Vagina (tissue), 2 donors: ENCODE measurements around the gene SIPA1. TPM values are rescaled to one million over a fixed set of nuclear protein-coding genes. Genes with fewer than 3 reads are reported as not detected.

ENCODE experiments used
- DNase-seq, 2 donors: peaks; one replicate each; pipeline ENCODE4 v3.0.0-alpha.2; 2017; ENCODE audit errors: extremely low spot score in 2 of 2
- H3K27ac ChIP-seq: fragments of 200-600 bp; sonication (generic); one replicate; pipeline ENCODE4 v1.5.1; 2019
- H3K27me3 ChIP-seq: fragments of 200-600 bp; sonication (generic); one replicate; pipeline ENCODE4 v1.5.1; 2019
- H3K36me3 ChIP-seq, 2 donors: fragments of 200-600 bp; sonication (generic); one replicate each; pipeline ENCODE4 v1.5.1; 2017 to 2019
- H3K4me1 ChIP-seq: fragments of 200-600 bp; sonication (generic); one replicate; pipeline ENCODE4 v1.5.1; 2019
- H3K4me3 ChIP-seq, 2 donors: fragments of 200-600 bp; sonication (generic); 1 replicate in 1 of 2; 2 replicates in 1 of 2; pipeline ENCODE4 v1.5.1; 2016 to 2019
- H3K9me3 ChIP-seq: fragments of 200-600 bp; sonication (generic); one replicate; pipeline ENCODE4 v1.5.1; 2019
- CTCF ChIP-seq, 3 experiments: fragments of 450-650 bp in 2 of 3; fragments of 200-600 bp in 1 of 3; sonication (generic) in 1 of 3; IDR thresholded peaks; one replicate each; pipeline ENCODE4 v1.5.1; 2017 to 2019; ENCODE audit warnings: antibody characterized with exemption in 3 of 3, mild to moderate bottlenecking in 2 of 3, moderate library complexity in 2 of 3
- POLR2A ChIP-seq, 2 donors: fragments of 450-650 bp; IDR thresholded peaks; one replicate each; pipeline ENCODE4 v1.6.1; 2017; ENCODE audit warnings: antibody characterized with exemption in 2 of 2, mild to moderate bottlenecking in 2 of 2, moderate library complexity in 2 of 2
- POLR2AphosphoS5 ChIP-seq, 2 donors: sonication (generic); formaldehyde crosslinking; IDR thresholded peaks; one replicate each; pipeline ENCODE4 v1.9.0; 2017; ENCODE audit warnings: antibody characterized with exemption in 2 of 2, mild to moderate bottlenecking in 2 of 2, low read depth in 1 of 2; ENCODE audit not compliant: insufficient read depth in 1 of 2
- intact Hi-C: fragments of 100-400 bp; cut with DNase I; formaldehyde crosslinking; loops from one replicate; pipeline ENCODE4 v1.15.1; 2023
- total RNA-seq: library from RNA; depleted of rRNA; stranded (reverse); fragments of >200 nt; gene quantifications from one replicate; pipeline ENCODE4 v1.2.3, GENCODE V29; 2016

SIPA1 gene
- total RNA-seq, 1 donor from 2014 or later = 63.3 TPM

GRCh38 chr11:65695459-65696241 is 57.7 kb downstream of the SIPA1 start:
- no peak for DNase-seq
- Histone ChIP-seq H3K36me3 (no peaks in the 10 kb centered on the region), H3K4me1 (no peaks in the 10 kb centered on the region), H3K27me3 (no peaks in the 10 kb centered on the region), H3K4me3 (no peak overlapping the region), H3K27ac (no peak overlapping the region), H3K9me3 (no peaks in the 10 kb centered on the region)
- intact Hi-C loops = no loop called here
- TF ChIP-seq POLR2AphosphoS5 (IDR thresholded peaks at IDR 0.05; ENCODE audit: insufficient read depth in 1 of 2, low read depth in 1 of 2) = no peak
- no peak for TF ChIP-seq POLR2A (IDR thresholded peaks at IDR 0.05)
- TF ChIP-seq CTCF (IDR thresholded peaks at IDR 0.05) = no peak

- no peaks in the 10 kb centered on the region for H3K36me3 ChIP-seq
- no peak for TF ChIP-seq POLR2A (IDR thresholded peaks at IDR 0.05)
- no peak for TF ChIP-seq POLR2AphosphoS5 (IDR thresholded peaks at IDR 0.05; ENCODE audit: insufficient read depth in 1 of 2, low read depth in 1 of 2)
- no peak for TF ChIP-seq CTCF (IDR thresholded peaks at IDR 0.05)
- no peaks in the 10 kb centered on the region for H3K4me1 ChIP-seq
- DNase-seq = no peak
- H3K27ac ChIP-seq = no peak overlapping the region
- H3K9me3 ChIP-seq = no peaks in the 10 kb centered on the region
- H3K4me3 ChIP-seq = no peak overlapping the region
- no peaks in the 10 kb centered on the region for H3K27me3 ChIP-seq
- intact Hi-C loops = no loop called here
These were observed 59.1 kb downstream of the SIPA1 start for GRCh38 chr11:65696802-65697552.

- TF ChIP-seq POLR2A (IDR thresholded peaks at IDR 0.05) (no peak), CTCF (IDR thresholded peaks at IDR 0.05) (no peak), POLR2AphosphoS5 (IDR thresholded peaks at IDR 0.05; ENCODE audit: insufficient read depth in 1 of 2, low read depth in 1 of 2) (no peak)
- Histone ChIP-seq H3K36me3 (no peaks in the 10 kb centered on the region), H3K9me3 (no peaks in the 10 kb centered on the region), H3K27me3 (no peaks in the 10 kb centered on the region), H3K4me3 (no peak overlapping the region), H3K4me1 (no peaks in the 10 kb centered on the region), H3K27ac (no peak overlapping the region)
- intact Hi-C loops = no loop called here
- DNase-seq = no peak
These were observed 60.3 kb downstream of the SIPA1 start for GRCh38 chr11:65698205-65698604.

DNA sequence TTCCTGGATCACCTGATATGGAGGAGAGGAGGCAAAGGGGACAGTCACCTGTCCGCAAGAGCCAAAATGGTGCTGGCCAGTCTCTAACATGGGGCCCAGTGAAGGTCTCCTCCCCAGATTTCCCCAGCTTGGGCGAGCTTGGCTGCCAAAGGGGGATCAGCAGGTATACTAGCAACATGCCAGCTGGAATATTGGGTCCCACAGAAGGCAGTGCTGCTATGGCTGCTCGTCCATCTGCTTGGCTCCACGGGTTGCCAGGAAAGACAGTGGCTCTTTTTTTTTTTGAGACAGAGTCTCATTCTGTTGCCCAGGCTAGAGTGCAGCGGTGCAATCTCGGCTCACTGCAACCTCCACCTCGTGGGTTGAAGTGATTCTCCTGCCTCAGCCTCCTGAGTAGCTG is 61.4 kb downstream of the SIPA1 start:
- Histone ChIP-seq H3K9me3 (no peaks in the 10 kb centered on the region), H3K27me3 (no peaks in the 10 kb centered on the region), H3K4me3 (no peak overlapping the region), H3K36me3 (no peaks in the 10 kb centered on the region), H3K27ac (no peak overlapping the region), H3K4me1 (no peaks in the 10 kb centered on the region)
- DNase-seq = no peak
- TF ChIP-seq CTCF (IDR thresholded peaks at IDR 0.05) (no peak), POLR2A (IDR thresholded peaks at IDR 0.05) (no peak), POLR2AphosphoS5 (IDR thresholded peaks at IDR 0.05; ENCODE audit: insufficient read depth in 1 of 2, low read depth in 1 of 2) (no peak)
- intact Hi-C loops = no loop called here

DNA sequence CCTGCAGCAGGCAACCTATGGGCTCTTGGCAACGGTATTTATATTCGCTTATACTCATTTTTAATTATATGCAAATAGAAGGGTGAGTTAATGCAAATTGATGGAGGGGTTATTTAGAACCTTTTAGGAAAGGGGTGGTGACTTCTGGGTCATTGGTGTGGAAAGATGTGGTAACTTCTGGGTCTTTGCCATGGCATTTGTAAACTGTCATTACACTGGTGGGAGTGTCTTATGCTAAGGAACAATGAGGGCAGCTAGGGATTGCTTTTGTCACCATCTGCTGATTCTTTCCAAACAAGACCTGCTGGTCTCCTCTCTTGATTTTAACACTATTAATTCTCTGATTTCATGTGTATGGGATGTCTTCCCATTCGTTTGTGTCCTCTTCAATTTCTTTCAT is 62.5 kb downstream of the SIPA1 start:
- H3K36me3 ChIP-seq = no peaks in the 10 kb centered on the region
- no peaks in the 10 kb centered on the region for H3K9me3 ChIP-seq
- H3K27me3 ChIP-seq = no peaks in the 10 kb centered on the region
- no peak for DNase-seq
- no peaks in the 10 kb centered on the region for H3K4me1 ChIP-seq
- TF ChIP-seq CTCF (IDR thresholded peaks at IDR 0.05) (no peak), POLR2A (IDR thresholded peaks at IDR 0.05) (no peak), POLR2AphosphoS5 (IDR thresholded peaks at IDR 0.05; ENCODE audit: insufficient read depth in 1 of 2, low read depth in 1 of 2) (no peak)
- no peak overlapping the region for H3K4me3 ChIP-seq
- intact Hi-C loops = loop anchor here (10.0 kb wide), 1 partner anchor 284 kb away; no protein-coding TSS in a partner anchor
- no peak overlapping the region for H3K27ac ChIP-seq
